RCC 7860 (cell line): ENCODE results near the gene DNAJC19.

Source experiments
- DNase-seq: peaks from one replicate; pipeline ENCODE4 v3.0.0-alpha.2; 2015; ENCODE audit warnings: low spot score
- FAIRE-seq: peaks from 2 replicates; lab custom pipeline; 2012; peaks lifted over from hg19 to GRCh38; lab: Jason Lieb, UNC

Gene DNAJC19

DNA sequence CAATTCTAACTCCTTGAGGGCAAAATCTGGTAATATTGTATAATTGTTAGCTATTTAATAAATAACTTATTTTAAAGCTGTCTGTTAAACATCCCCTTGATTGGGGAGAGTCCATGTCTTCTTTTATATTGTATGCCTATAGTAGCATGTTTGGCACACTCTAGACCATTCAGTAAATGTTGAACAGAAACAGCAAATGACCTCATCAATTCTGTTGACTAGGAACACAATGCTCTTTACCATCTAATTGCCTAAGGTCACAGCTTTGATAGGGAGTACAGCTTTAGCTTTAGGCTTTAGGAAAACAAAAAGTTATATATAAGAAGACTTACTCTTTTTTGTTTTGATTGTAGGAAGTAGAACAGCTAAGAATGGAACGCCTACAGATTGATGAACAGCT, 27.0 kb downstream of the DNAJC19 start:
- no peak for DNase-seq
- no peak for FAIRE-seq

DNA sequence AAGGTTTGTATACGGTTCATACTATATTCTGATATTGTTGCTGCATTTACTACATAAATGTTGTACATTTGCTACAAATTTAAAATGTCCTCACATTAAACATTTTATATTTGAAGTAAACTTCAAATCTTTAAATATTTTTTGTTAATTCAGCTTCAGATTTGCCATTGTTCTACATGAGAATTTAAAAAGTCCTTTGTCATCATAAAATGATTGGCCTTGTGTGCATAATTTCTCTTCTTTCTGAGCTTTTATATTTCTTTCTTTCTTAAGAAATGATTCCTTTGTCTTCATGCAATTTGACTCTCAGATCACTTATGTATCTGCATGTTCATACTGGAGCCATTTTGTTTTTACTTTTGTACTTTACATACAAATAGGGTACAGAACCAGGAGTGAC, 28.0 kb downstream of the DNAJC19 start:
- FAIRE-seq (no peak), DNase-seq (no peak)

DNA sequence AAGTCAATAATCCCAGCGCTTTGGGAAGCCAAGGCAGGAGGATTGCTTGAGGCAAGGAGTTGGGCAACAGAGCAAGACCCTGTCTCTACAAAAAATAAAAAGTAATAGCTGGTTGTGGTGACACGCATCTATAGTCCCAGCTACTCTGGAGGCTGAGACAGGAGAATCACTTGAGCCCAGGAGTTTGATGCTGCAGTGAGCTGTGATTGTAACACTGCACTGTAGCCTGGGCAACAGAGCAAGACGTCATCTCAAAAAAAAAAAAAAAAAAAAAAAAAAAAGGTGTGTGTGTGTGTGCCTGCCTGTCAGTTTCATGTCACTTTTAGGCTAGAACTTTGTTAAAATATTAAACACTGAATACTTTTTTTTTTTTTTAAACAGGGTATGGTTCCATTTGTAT, 28.4 kb downstream of the DNAJC19 start:
- FAIRE-seq: no peak
- no peak for DNase-seq

DNA sequence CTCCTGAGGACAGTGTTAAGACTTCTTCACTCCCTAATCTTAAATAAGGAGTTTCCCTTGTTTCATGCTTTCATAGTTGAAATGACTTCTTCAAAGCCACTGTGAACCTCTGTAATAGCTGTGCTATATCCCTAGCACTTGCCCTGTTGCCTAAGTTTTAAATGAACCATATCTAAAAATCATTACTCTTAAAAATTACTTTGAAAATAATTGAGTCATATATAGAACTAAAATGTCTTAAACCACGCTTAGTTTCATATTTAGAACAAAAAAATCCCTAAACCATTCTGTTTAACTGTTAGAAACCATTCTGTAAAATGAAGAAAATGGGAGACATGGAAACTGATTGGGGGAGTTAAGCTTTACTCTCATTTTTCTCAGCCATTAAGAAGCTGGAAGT, 29.8 kb downstream of the DNAJC19 start:
- FAIRE-seq: no peak

DNA sequence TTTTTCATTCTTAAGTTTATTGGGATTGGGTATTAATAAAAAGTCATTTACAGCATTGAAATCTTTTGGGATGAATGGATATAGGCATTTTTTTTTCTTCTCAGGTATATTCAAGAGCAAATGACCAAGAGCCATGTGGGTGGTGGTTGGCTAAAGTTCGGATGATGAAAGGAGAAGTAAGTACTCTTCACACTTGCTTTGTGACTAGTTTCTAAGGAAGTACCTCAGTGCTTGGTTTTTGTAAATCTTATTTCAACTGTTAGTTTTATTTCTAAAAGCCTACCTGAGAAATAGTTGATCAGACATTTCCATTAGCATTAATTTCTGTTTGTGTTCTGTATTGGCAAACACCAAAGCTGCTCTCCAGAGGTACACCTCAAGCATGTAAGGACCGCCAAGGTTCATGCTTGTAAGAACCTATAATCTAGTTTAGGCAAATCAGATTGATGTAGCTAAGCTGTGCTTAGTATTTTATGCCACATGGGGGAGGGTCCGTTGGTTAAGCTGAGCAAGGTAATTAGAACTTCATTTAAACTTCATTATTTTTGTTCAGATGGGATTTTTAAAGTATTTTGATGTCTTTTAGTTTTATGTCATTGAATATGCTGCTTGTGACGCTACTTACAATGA, 41.7 kb downstream of the DNAJC19 start:
- DNase-seq (no peak), FAIRE-seq (no peak)

More for the DNA sequence above, 29.8 kb downstream of the DNAJC19 start:
- DNase-seq: no peak

DNA sequence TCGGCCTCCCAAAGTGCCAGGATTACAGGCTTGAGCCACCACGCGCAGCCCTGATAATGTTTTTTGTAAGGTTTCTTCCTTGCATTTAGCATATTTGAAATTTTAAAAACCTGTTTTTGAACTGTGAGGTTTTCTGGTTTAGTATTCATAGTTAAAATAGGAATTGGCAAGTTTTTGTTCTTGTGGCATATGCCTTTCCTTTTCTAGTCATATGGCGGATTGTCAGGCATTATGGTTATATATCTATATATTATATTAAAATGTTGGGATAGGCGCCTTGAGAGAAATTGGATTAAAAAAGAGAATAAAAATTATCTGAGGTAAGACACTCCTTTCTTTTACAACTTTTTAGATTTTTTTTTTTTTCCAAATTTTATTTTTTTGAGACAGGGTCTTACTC, 48.7 kb downstream of the DNAJC19 start:
- DNase-seq: no peak
- FAIRE-seq: no peak

DNA sequence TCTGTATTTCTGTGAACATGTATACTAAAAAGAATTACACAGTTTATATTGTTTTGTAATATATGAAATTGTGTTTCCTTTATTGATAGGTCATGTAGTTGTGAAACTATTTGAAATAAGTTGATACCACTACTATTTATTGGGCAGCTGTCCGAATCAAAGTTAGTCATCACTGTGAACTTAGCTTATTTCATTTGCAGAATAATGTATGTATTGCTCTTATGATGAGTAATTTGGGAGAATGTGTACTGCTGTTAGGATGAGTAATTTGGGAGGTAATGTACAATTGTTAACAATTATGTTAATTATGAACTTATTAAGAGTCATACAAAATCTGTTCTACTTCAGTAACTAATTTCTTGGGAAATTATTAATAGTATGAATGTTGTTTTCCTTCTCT, 54.9 kb downstream of the DNAJC19 start:
- peak; percentile 30 for FAIRE-seq
- no peak for DNase-seq
